HL-60 (cell line): ENCODE measurements around the gene MAN2A2.

ENCODE experiments used
- GABPA ChIP-seq: IDR thresholded peaks from 2 replicates; pipeline ENCODE4 v1.6.1; 2012; ENCODE audit warnings: low read depth
- POLR2AphosphoS5 ChIP-seq: IDR thresholded peaks from 2 replicates; pipeline ENCODE4 v1.6.1; 2012; ENCODE audit warnings: low read depth
- REST ChIP-seq: IDR thresholded peaks from 2 replicates; pipeline ENCODE4 v1.6.1; 2012; ENCODE audit warnings: low read depth; ENCODE audit not compliant: insufficient replicate concordance
- TF ChIP-seq, protein P1 (sequence below): IDR thresholded peaks from one replicate; pipeline ENCODE4 v1.5.1; 2011; ENCODE audit warnings: low read length, control low read depth, inconsistent platforms; ENCODE audit not compliant: insufficient read depth

DNA sequence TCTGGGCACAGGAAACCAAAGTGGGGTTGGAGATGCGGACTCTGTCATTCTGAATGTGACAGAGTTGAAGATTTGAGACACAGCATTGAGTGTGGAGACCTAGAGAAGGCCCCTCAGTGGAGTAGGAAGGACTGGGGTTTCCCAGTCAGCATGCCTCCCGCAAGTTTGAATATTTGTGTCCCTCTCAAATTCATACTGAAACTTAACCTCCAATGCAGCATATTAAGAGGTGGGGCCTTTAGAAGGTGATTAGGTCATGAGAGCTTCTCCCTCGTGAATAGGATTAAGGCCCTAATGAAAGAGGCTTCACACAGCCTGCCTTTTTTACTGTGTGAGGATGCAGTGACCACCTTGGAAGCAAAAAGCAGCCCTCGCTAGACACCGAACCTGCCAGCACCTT is 21.3 kb downstream of the MAN2A2 start:
- TF ChIP-seq, protein P1, sequence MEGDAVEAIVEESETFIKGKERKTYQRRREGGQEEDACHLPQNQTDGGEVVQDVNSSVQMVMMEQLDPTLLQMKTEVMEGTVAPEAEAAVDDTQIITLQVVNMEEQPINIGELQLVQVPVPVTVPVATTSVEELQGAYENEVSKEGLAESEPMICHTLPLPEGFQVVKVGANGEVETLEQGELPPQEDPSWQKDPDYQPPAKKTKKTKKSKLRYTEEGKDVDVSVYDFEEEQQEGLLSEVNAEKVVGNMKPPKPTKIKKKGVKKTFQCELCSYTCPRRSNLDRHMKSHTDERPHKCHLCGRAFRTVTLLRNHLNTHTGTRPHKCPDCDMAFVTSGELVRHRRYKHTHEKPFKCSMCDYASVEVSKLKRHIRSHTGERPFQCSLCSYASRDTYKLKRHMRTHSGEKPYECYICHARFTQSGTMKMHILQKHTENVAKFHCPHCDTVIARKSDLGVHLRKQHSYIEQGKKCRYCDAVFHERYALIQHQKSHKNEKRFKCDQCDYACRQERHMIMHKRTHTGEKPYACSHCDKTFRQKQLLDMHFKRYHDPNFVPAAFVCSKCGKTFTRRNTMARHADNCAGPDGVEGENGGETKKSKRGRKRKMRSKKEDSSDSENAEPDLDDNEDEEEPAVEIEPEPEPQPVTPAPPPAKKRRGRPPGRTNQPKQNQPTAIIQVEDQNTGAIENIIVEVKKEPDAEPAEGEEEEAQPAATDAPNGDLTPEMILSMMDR: no peak
- TF ChIP-seq GABPA (no peak), REST (no peak), POLR2AphosphoS5 (no peak)
